Spleen (tissue), 11 donors: Measurements from ENCODE around the gene CXCR1. TPM values are rescaled to one million over a fixed set of nuclear protein-coding genes. Genes with fewer than 3 reads are reported as not detected.
A peak's percentile ranks its signal among the peaks of the same experiment; 100 is the strongest.
"Not testable (repeated sequence)": the region's sequence is repeated elsewhere in the genome, so short reads cannot be mapped to it uniquely, and the experiment has no call there.

Experiments
- DNase-seq: peaks from one replicate; pipeline ENCODE4 v3.0.0-alpha.2; 2020
- H3K27ac ChIP-seq, 8 donors: fragments of 200-600 bp; sonication (generic) in 7 of 8; 1 replicate in 4 of 8; 2 replicates in 4 of 8; pipeline versions ENCODE4 v1.5.0 to v1.8.0; 2016 to 2021; ENCODE audit warnings: inconsistent platforms in 4 of 8, mild to moderate bottlenecking in 4 of 8, moderate library complexity in 1 of 8
- H3K27me3 ChIP-seq, 7 donors: fragments of 200-600 bp; sonication (generic) in 6 of 7; replicated peaks in 1 of 7; 1 replicate in 4 of 7; 2 replicates in 3 of 7; pipeline versions ENCODE4 v1.5.0 to v1.8.0; 2016 to 2021; ENCODE audit warnings: inconsistent platforms in 3 of 7, mild to moderate bottlenecking in 1 of 7
- H3K36me3 ChIP-seq, 6 donors: fragments of 200-600 bp; sonication (generic) in 5 of 6; 1 replicate in 4 of 6; 2 replicates in 2 of 6; pipeline versions ENCODE4 v1.5.0 to v1.8.0; 2016 to 2021; ENCODE audit warnings: inconsistent platforms in 2 of 6
- H3K4me1 ChIP-seq, 6 donors: fragments of 200-600 bp; sonication (generic) in 5 of 6; 1 replicate in 3 of 6; 2 replicates in 3 of 6; pipeline versions ENCODE4 v1.5.0 to v1.8.0; 2016 to 2021; ENCODE audit warnings: inconsistent platforms in 3 of 6
- H3K4me3 ChIP-seq, 8 donors: fragments of 200-600 bp; sonication (generic) in 7 of 8; 1 replicate in 4 of 8; 2 replicates in 4 of 8; pipeline versions ENCODE4 v1.5.0 to v1.8.0; 2016 to 2021; ENCODE audit warnings: inconsistent platforms in 4 of 8, mild to moderate bottlenecking in 4 of 8, moderate library complexity in 2 of 8
- H3K9me3 ChIP-seq, 8 donors: fragments of 200-600 bp; sonication (generic) in 7 of 8; 1 replicate in 4 of 8; 2 replicates in 4 of 8; pipeline versions ENCODE4 v1.5.0 to v1.8.0; 2016 to 2021; ENCODE audit warnings: inconsistent platforms in 4 of 8
- POLR2A ChIP-seq, 3 donors: fragments of 450-650 bp; IDR thresholded peaks; one replicate each; pipeline ENCODE4 v1.5.1; 2017; ENCODE audit warnings: antibody characterized with exemption in 3 of 3, mild to moderate bottlenecking in 1 of 3
- POLR2AphosphoS5 ChIP-seq, 3 donors: sonication (generic); formaldehyde crosslinking; IDR thresholded peaks; one replicate each; pipeline ENCODE4 v1.5.1; 2017; ENCODE audit warnings: antibody characterized with exemption in 3 of 3
- WGBS, 5 donors: extraction: QIAGEN DNeasy Blood & Tissue Kit in 3 of 5; methylation state at CpG; one replicate each; pipeline versions ENCODE4 v1.1.5 to v1.1.7; 2013 to 2018; 5-methylcytosine and 5-hydroxymethylcytosine counted together
- intact Hi-C: fragments of 100-400 bp; cut with DNase I; formaldehyde crosslinking; loops from one replicate; pipeline ENCODE4 v1.15.0; 2023; ENCODE audit warnings: low total_unique reads
- polyA plus RNA-seq, 3 donors: library from polyadenylated mRNA; stranded (reverse); fragments of 200-250 nt; gene quantifications; one replicate each; pipeline ENCODE4 v1.2.1, GENCODE V29; 2013
- total RNA-seq, 7 donors: library from RNA; depleted of rRNA in 3 of 7; stranded (reverse); fragments of >200 nt in 3 of 7; fragmentation: NEBNext Ultra II Directional in 4 of 7; extraction: Animal tissue kit (Norgen Biotek cat#: 25700) in 4 of 7; gene quantifications; one replicate each; pipeline versions ENCODE4 v1.1.0 to v1.2.1, GENCODE V29; 2016 to 2021
- TF ChIP-seq, protein P1 (sequence below), 11 experiments: fragments of 200-600 bp in 7 of 11; fragments of 450-650 bp in 4 of 11; sonication (generic) in 4 of 11; IDR thresholded peaks in 8 of 11; conservative IDR thresholded peaks in 3 of 11; 1 replicate in 7 of 11; 2 replicates in 4 of 11; pipeline versions ENCODE4 v1.4.0 to v1.8.0; 2016 to 2021; ENCODE audit warnings: antibody characterized with exemption in 11 of 11, inconsistent platforms in 4 of 11, mild to moderate bottlenecking in 1 of 11
- donor health status: healthy with polysubstance abuse.
- donor health status: DM: no; HTN: no; CAD: no; lungs with moderate emphysema.
- donor health status: DM: no; HTN: no; CAD: no.
- donor health status: Bipolar disorder and iron deficiency.
- donor health status: healthy.
- donor health status: DM: no; HTN: no; CAD: no.
- donor health status: DM: yes; HTN: yes; CAD: no.

The CXCR1 gene
- total and polyA plus RNA-seq, 10 donors = 0.70 to 139 (median 39.2) TPM

DNA sequence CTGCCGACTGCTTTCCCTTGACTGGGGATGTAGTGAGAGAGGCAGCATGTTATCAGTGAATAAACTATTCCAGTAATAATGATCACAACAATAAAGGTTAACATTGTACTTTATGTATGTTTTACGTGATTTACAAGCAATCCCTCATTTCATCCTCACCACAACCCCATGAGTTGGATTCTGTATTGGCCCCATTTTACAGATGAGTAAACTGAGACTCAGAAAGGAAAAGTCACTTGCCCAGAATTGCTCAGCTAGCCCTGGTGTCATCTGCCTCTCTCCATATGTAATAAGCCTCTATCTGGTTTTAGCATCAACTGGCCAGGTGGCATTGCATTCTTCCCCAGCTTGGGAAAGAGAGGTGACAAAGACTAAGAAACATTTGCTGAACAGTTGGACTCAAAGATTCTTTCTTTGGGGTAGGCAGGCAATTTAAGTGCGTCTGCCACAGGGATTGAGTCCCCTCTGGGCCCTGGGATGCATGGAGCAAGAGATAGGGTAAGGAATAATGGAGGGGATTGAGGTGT lies 38.8 kb downstream of the CXCR1 start:
- Histone ChIP-seq H3K27me3 (peaks cover 0 to 21% (median 0%) of the 10 kb centered on the region in 7 donors), H3K4me3 (peak overlapping the region in 6 of 8 donors; percentile 5 to 57 (median 33)), H3K4me1 (peaks cover 0 to 29% (median 10%) of the 10 kb centered on the region in 6 donors), H3K27ac (peak overlapping the region in 6 of 8 donors; percentile 70 to 90 (median 82)), H3K36me3 (peaks cover 0 to 19% (median 0%) of the 10 kb centered on the region in 6 donors), H3K9me3 (peaks cover 0 to 4% (median 2%) of the 10 kb centered on the region in 8 donors)
- WGBS, 5 donors = 74 to 87% (median 78%) methylated on average over 3 of the region's 3 CpGs
- TF ChIP-seq POLR2AphosphoS5 (IDR thresholded peaks at IDR 0.05) (no peak), POLR2A (IDR thresholded peaks at IDR 0.05) (no peak)
- TF ChIP-seq, protein P1, sequence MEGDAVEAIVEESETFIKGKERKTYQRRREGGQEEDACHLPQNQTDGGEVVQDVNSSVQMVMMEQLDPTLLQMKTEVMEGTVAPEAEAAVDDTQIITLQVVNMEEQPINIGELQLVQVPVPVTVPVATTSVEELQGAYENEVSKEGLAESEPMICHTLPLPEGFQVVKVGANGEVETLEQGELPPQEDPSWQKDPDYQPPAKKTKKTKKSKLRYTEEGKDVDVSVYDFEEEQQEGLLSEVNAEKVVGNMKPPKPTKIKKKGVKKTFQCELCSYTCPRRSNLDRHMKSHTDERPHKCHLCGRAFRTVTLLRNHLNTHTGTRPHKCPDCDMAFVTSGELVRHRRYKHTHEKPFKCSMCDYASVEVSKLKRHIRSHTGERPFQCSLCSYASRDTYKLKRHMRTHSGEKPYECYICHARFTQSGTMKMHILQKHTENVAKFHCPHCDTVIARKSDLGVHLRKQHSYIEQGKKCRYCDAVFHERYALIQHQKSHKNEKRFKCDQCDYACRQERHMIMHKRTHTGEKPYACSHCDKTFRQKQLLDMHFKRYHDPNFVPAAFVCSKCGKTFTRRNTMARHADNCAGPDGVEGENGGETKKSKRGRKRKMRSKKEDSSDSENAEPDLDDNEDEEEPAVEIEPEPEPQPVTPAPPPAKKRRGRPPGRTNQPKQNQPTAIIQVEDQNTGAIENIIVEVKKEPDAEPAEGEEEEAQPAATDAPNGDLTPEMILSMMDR (IDR thresholded peaks at IDR 0.05 in 8 of 11, conservative IDR thresholded peaks at IDR 0.05 in 3 of 11) = no peak
- DNase-seq = no peak
- intact Hi-C loops = no loop called here

DNA sequence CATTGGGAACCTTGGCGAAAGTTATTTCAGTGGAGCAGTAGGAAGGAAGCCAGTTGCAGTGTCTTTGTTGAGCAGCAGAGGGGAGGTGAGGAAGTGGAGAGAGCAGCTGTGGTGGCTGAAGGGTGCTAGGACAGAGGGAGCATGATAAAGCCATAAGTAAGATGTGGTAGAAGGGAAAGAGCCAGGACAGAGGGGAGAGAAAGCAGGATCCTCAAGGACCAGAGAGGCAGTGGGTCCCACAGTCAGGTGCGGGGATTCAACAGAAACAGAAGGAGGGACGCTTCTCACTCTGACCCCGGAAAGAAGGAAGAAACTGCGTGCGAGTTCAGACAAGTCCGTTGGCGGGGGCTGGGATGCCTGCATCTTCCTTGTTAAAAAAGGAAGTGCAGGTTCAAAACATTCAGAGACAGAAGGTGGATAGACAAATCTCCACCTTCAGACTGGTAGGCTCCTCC lies 41.1 kb downstream of the CXCR1 start, which contains the start of gene CXCR2:
Gene CXCR2, plus strand, starts transcription at position 403 of the 455 bp plus-strand sequence. CDS start 8,774 bp downstream, outside the sequence.
- Histone ChIP-seq H3K4me1 (peaks cover 0 to 20% (median 10%) of the 10 kb centered on the region in 6 donors), H3K4me3 (peak within 1 kb of the TSS in 7 of 8 donors; percentile 14 to 57 (median 29)), H3K36me3 (no peaks in the 10 kb centered on the region), H3K27ac (peak within 1 kb of the TSS in 7 of 8 donors; percentile 62 to 90 (median 81)), H3K9me3 (peaks cover 0 to 28% (median 25%) of the 10 kb centered on the region in 8 donors), H3K27me3 (peaks cover 0 to 21% (median 0%) of the 10 kb centered on the region in 7 donors)
- intact Hi-C loops = no loop called here
- WGBS, 5 donors = 19 to 43% (median 25%) methylated on average over 8 of the region's 8 CpGs
- TF ChIP-seq POLR2A (IDR thresholded peaks at IDR 0.05) = no peak
- TF ChIP-seq, protein P1 (IDR thresholded peaks at IDR 0.05 in 8 of 11, conservative IDR thresholded peaks at IDR 0.05 in 3 of 11) = peak in 4 of 11 experiments; percentile 14 to 42 (median 23)
- DNase-seq = peak; percentile 87

DNA sequence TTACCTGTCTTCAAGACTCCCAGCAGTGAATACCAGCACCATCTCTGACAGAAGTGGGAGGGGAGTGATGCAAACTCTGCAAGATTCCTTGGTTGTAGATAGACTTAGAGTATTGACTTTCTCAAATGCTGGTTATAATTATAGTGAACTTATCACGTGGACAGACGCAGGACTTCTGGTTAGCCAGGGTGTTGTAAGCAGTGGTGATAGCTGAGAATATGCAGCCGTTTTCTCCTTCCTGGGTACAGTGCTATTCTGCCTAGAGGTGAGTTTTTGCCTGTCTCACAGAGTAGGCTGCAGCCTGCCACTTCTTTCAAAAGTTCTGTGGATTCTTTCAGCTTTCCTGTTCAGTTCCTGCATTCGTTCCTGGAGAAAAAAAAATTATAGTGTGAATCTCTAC lies 41.7 kb downstream of the CXCR1 start:
- Histone ChIP-seq H3K27me3 (peaks cover 0 to 21% (median 0%) of the 10 kb centered on the region in 7 donors), H3K27ac (peak overlapping the region in 7 of 8 donors; percentile 62 to 90 (median 81)), H3K9me3 (peaks cover 0 to 32% (median 26%) of the 10 kb centered on the region in 8 donors), H3K36me3 (no peaks in the 10 kb centered on the region), H3K4me1 (peaks cover 0 to 20% (median 10%) of the 10 kb centered on the region in 6 donors), H3K4me3 (peak overlapping the region in 3 of 8 donors; percentile 37 to 57 (median 37))
- 31 to 52% (median 34%) methylated on average over 4 of the region's 4 CpGs for WGBS, 5 donors
- intact Hi-C loops = no loop called here
- TF ChIP-seq, protein P1 (IDR thresholded peaks at IDR 0.05 in 8 of 11, conservative IDR thresholded peaks at IDR 0.05 in 3 of 11) = no peak
- no peak for TF ChIP-seq POLR2AphosphoS5 (IDR thresholded peaks at IDR 0.05)
- TF ChIP-seq POLR2A (IDR thresholded peaks at IDR 0.05) = no peak
- DNase-seq = no peak

DNA sequence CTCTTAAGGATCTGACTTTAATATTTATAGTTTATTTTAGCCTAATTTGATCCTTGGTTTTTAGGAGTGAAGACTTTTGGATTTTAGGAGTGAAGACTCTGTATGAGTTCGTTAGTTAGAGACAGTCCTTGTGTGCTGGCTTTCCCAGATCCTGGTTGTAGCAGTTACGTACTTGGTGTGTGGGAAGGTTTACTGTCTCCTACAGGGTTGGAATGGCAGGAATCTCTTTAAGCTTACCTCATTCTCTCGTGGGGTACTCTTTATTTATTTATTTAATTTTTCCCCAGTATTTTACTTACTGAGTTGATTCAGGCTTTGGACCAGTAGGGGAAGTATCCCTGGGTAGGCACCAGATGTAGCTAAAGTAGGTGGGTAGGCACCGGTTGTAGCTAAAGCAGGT lies 42.8 kb downstream of the CXCR1 start:
- peaks cover 0 to 21% (median 0%) of the 10 kb centered on the region in 7 donors for H3K27me3 ChIP-seq
- H3K9me3 ChIP-seq = peaks cover 0 to 33% (median 26%) of the 10 kb centered on the region in 8 donors
- TF ChIP-seq POLR2AphosphoS5 (IDR thresholded peaks at IDR 0.05) = no peak
- intact Hi-C loops = no loop called here
- no peak overlapping the region for H3K4me3 ChIP-seq
- WGBS, 5 donors = 80 to 93% (median 85%) methylated on average over 4 of the region's 4 CpGs
- DNase-seq = no peak
- H3K36me3 ChIP-seq = no peaks in the 10 kb centered on the region
- peak overlapping the region in 1 of 8 donors; percentile 90 for H3K27ac ChIP-seq
- H3K4me1 ChIP-seq = peaks cover 0 to 20% (median 10%) of the 10 kb centered on the region in 6 donors

DNA sequence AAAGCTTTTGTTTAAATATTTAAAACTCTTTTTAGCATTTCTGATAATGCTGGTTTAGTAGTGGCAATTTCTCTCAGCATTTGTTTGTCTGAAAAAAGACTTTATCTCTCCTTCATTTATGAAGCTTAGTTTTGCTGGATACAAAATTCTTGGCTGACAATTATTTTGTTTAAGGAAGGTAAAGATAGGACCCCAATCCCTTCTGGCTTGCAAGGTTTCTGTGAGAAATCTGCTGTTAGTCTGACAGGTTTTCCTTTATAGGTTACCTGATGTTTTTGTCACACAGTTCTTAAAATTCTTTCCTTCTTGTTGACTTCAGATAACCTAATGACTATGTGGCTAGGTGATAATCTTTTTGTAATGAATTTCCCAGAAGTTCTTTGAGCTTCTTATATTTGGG lies 44.5 kb downstream of the CXCR1 start:
- H3K4me3 ChIP-seq, H3K36me3 ChIP-seq, DNase-seq, intact Hi-C loops, H3K27ac ChIP-seq: not testable (repeated sequence)
- Histone ChIP-seq H3K27me3 (peaks cover 0 to 21% (median 0%) of the 10 kb centered on the region in 7 donors), H3K9me3 (peaks cover 0 to 45% (median 35%) of the 10 kb centered on the region in 8 donors), H3K4me1 (peaks cover 0 to 19% (median 10%) of the 10 kb centered on the region in 6 donors)

DNA sequence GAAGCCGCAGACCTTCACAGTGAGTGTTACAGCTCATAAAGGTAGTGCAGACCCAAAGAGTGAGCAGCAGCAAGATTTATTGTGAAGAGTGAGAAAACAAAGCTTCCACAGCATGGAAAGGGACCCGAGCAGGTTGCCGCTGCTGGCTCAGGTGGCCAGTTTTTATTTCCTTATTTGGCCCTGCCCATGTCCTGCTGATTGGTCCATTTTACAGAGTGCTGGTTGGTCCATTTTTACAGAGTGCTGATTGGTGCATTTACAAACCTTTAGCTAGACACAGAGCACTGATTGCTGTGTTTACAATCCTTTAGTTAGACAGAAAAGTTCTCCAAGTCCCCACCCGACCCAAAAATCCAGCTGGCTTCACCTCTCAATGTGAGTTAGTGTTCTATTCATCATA lies 45.0 kb downstream of the CXCR1 start:
- DNase-seq, H3K27ac ChIP-seq, H3K4me3 ChIP-seq, intact Hi-C loops, H3K36me3 ChIP-seq: not testable (repeated sequence)
- peaks cover 0 to 21% (median 0%) of the 10 kb centered on the region in 7 donors for H3K27me3 ChIP-seq
- 82 to 91% (median 87%) methylated on average over 4 of the region's 4 CpGs for WGBS, 5 donors
- peaks cover 0 to 19% (median 10%) of the 10 kb centered on the region in 6 donors for H3K4me1 ChIP-seq
- H3K9me3 ChIP-seq = peaks cover under 1 to 50% (median 40%) of the 10 kb centered on the region in 8 donors
